GM12878 (cell line): ENCODE results near the gene PAQR5. TPM values are rescaled to one million over a fixed set of nuclear protein-coding genes. Genes with fewer than 3 reads are reported as not detected.

Experiments
- ATAC-seq: fragments of 200-7000 bp; cut with Tn5 transposase; 3 replicates; pipeline ENCODE4 v1.9.1; 2020; ENCODE audit warnings: mild to moderate bottlenecking, moderate library complexity
- BruUV-seq: library from RNA; stranded (reverse); fragments of 400-500 nt; replicated peaks from 2 replicates; lab custom pipeline; 2021; lab: Mats Ljungman, UMichigan
- CTCF ChIA-PET: fragments of 300-600 bp; sonication (Branson Sonifier 250); formaldehyde crosslinking; extraction: SDS; loops from one replicate; lab custom pipeline; 2021; ENCODE audit warnings: inconsistent platforms; lab: Yijun Ruan, JAX
- POLR2A ChIA-PET: fragments of 350-600 bp; formaldehyde crosslinking; extraction: SDS; loops from one replicate; lab custom pipeline; 2021; ENCODE audit warnings: inconsistent platforms; lab: Charles Lee
- RAD21 ChIA-PET: fragments of 300-600 bp; sonication (Branson Sonifier 250); formaldehyde crosslinking; loops from one replicate; lab custom pipeline; 2023; ENCODE audit warnings: antibody characterized with exemption; ENCODE audit not compliant: unreplicated experiment; lab: Charles Lee
- SMC1A ChIA-PET: fragments of 300-600 bp; sonication (Branson Sonifier 250); formaldehyde crosslinking; loops from one replicate; lab custom pipeline; 2023; ENCODE audit not compliant: unreplicated experiment, uncharacterized antibody; lab: Charles Lee
- DNase-seq: peaks from one replicate; pipeline ENCODE4 v3.0.0-alpha.2; 2011; ENCODE audit warnings: low read depth, low spot score
- FAIRE-seq: peaks from 3 replicates; lab custom pipeline; 2011; peaks lifted over from hg19 to GRCh38; lab: Jason Lieb, UNC
- H2AFZ ChIP-seq: 2 replicates; pipeline ENCODE4 v1.6.0; 2011; ENCODE audit warnings: low read depth, low read length, control low read depth; ENCODE audit not compliant: control insufficient read depth
- H3K27ac ChIP-seq: 2 replicates; pipeline ENCODE4 v1.5.1; 2011; ENCODE audit warnings: control low read depth; ENCODE audit not compliant: control insufficient read depth, insufficient read depth
- H3K27me3 ChIP-seq, 2 experiments: replicated peaks in 1 of 2; 2 replicates each; pipeline versions ENCODE4 v1.6.0 to v1.6.1; 2011; ENCODE audit warnings: low read length in 1 of 2; ENCODE audit not compliant: control insufficient read depth in 2 of 2, insufficient read depth in 2 of 2
- H3K36me3 ChIP-seq, 2 experiments: 2 replicates each; pipeline ENCODE4 v1.5.1; 2011; ENCODE audit warnings: low read length in 1 of 2; ENCODE audit not compliant: control insufficient read depth in 2 of 2, insufficient read depth in 2 of 2
- H3K4me1 ChIP-seq: 2 replicates; pipeline ENCODE4 v1.6.1; 2011; ENCODE audit warnings: mild to moderate bottlenecking, low read length, moderate library complexity, mixed read lengths; ENCODE audit not compliant: control insufficient read depth, insufficient read depth
- H3K4me2 ChIP-seq: 2 replicates; pipeline ENCODE4 v1.6.0; 2011; ENCODE audit warnings: control low read depth; ENCODE audit not compliant: control insufficient read depth, insufficient read depth
- H3K4me3 ChIP-seq: fragments of 200-600 bp; sonication (generic); 2 replicates; pipeline ENCODE4 v1.5.1; 2016
- H3K79me2 ChIP-seq: 2 replicates; pipeline ENCODE4 v1.6.0; 2011; ENCODE audit warnings: low read length; ENCODE audit not compliant: control insufficient read depth, insufficient read depth
- H3K9ac ChIP-seq: 2 replicates; pipeline ENCODE4 v1.8.0; 2011; ENCODE audit warnings: low read length, control low read depth, mixed read lengths; ENCODE audit not compliant: control insufficient read depth, insufficient read depth
- H3K9me3 ChIP-seq: replicated peaks from 3 replicates; pipeline ENCODE4 v1.5.1; 2011; ENCODE audit warnings: mild to moderate bottlenecking, low read length; ENCODE audit not compliant: control insufficient read depth, insufficient read depth
- H4K20me1 ChIP-seq: 2 replicates; pipeline ENCODE4 v1.6.0; 2011; ENCODE audit not compliant: control insufficient read depth, insufficient read depth
- CBFB ChIP-seq: IDR thresholded peaks from 2 replicates; pipeline ENCODE4 v1.6.1; 2016; ENCODE audit warnings: antibody characterized with exemption, low read depth
- CREM ChIP-seq: IDR thresholded peaks from 2 replicates; pipeline ENCODE4 v1.6.1; 2014; ENCODE audit warnings: antibody characterized with exemption, low read depth
- EGR1 ChIP-seq, 2 experiments: IDR thresholded peaks; 1 replicate in 1 of 2; 2 replicates in 1 of 2; pipeline ENCODE4 v1.6.1; 2011 to 2012; ENCODE audit warnings: low read depth in 2 of 2, low read length in 2 of 2, borderline replicate concordance in 1 of 2, mild to moderate bottlenecking in 1 of 2, moderate library complexity in 1 of 2
- HCFC1 ChIP-seq: fragments of 150-350 bp; IDR thresholded peaks from 2 replicates; pipeline ENCODE4 v1.6.1; 2014; ENCODE audit warnings: low read length
- HSF1 ChIP-seq: fragments of 150-350 bp; IDR thresholded peaks from 2 replicates; pipeline ENCODE4 v1.6.1; 2014; ENCODE audit warnings: mild to moderate bottlenecking, low read depth, low read length
- IRF4 ChIP-seq: IDR thresholded peaks from 2 replicates; pipeline ENCODE4 v1.6.1; 2011; ENCODE audit warnings: low read depth, low read length
- MEF2B ChIP-seq: fragments of 450-650 bp; IDR thresholded peaks from 2 replicates; pipeline ENCODE4 v1.6.1; 2018; ENCODE audit warnings: mild to moderate bottlenecking, moderate library complexity; ENCODE audit not compliant: partially characterized antibody, poor library complexity, severe bottlenecking
- POU2F2 ChIP-seq: IDR thresholded peaks from 3 replicates; pipeline ENCODE4 v1.6.1; 2011; ENCODE audit warnings: low read depth, mild to moderate bottlenecking, low read length, borderline replicate concordance
- RBBP5 ChIP-seq: fragments of 200-600 bp; sonication (generic); conservative IDR thresholded peaks from 2 replicates; pipeline ENCODE4 v1.6.1; 2016
- RCOR1 ChIP-seq: conservative IDR thresholded peaks from 2 replicates; pipeline ENCODE4 v1.6.1; 2012; ENCODE audit warnings: low read depth, low read length, improper control_type of control experiment
- RELB ChIP-seq: fragments of 450-650 bp; IDR thresholded peaks from 2 replicates; pipeline ENCODE4 v1.6.1; 2017; ENCODE audit warnings: low read depth, mild to moderate bottlenecking, moderate library complexity
- RFX5 ChIP-seq: IDR thresholded peaks from 2 replicates; pipeline ENCODE4 v1.6.1; 2011; ENCODE audit warnings: low read depth, low read length, improper control_type of control experiment
- SMAD1 ChIP-seq: fragments of 450-650 bp; IDR thresholded peaks from 2 replicates; pipeline ENCODE4 v1.6.1; 2018; ENCODE audit warnings: mild to moderate bottlenecking, low read depth; ENCODE audit not compliant: partially characterized antibody
- SREBF1 ChIP-seq: IDR thresholded peaks from 2 replicates; pipeline ENCODE4 v1.6.1; 2012; ENCODE audit warnings: mild to moderate bottlenecking, low read length
- TARDBP ChIP-seq: IDR thresholded peaks from 2 replicates; pipeline ENCODE4 v1.6.1; 2016; ENCODE audit warnings: borderline replicate concordance
- WGBS: methylation state at CpG from one replicate; pipeline ENCODE4 v1.1.6; 2016; ENCODE audit warnings: low lambda C conversion rate; ENCODE audit not compliant: insufficient replicate concordance, insufficient coverage; ENCODE audit errors: missing lambda C conversion rate; 5-methylcytosine and 5-hydroxymethylcytosine counted together
- in situ Hi-C: fragments of 300-500 bp; cut with MboI; formaldehyde crosslinking; loops from 9 replicates; pipeline ENCODE4 v1.14.3; 2018; ENCODE audit warnings: mixed read lengths
- intact Hi-C: fragments of 100-400 bp; cut with micrococcal nuclease; formaldehyde crosslinking; loops from one replicate; pipeline ENCODE4 v1.14.2; 2022; ENCODE audit not compliant: unreplicated experiment
- polyA plus RNA-seq, 11 experiments: library from polyadenylated mRNA; depleted of rRNA in 4 of 11; unstranded in 6 of 11; stranded (reverse) in 5 of 11; fragments of >200 nt; fragmentation: Nextera tagmentation in 4 of 11; fragmentation: Illumina TruSeq in 1 of 11; extraction: Ambion mirVana in 4 of 11; extraction: Trizol in 1 of 11; gene quantifications; 1 replicate in 1 of 11; 2 replicates in 10 of 11; pipeline versions ENCODE4 v1.2.1 to v1.2.3, GENCODE V29; 2011 to 2016; ENCODE audit warnings: inconsistent platforms in 2 of 11, missing spikeins in 2 of 11, low read depth in 1 of 11
- total RNA-seq, 4 experiments: library from RNA; depleted of rRNA in 3 of 4; stranded (reverse); fragments of >200 nt in 3 of 4; fragmentation: Illumina TruSeq in 1 of 4; extraction: Trizol in 1 of 4; gene quantifications; 2 replicates each; pipeline versions ENCODE4 v1.2.1 to v1.2.3, GENCODE V29; 2013 to 2021
- TF ChIP-seq, protein P1 (sequence below): IDR thresholded peaks from 2 replicates; pipeline ENCODE4 v1.6.1; 2012; ENCODE audit warnings: low read depth, low read length, improper control_type of control experiment

The PAQR5 gene
- total and polyA plus RNA-seq, 10 of the 15 experiments (the other 5 are each of a cell fraction or from before 2014, with no cell fraction given), result 0.02 to 0.03 TPM; not detected in 8

GRCh38 chr15:69395460-69395859, 96.7 kb downstream of the PAQR5 start:
- H3K4me3 ChIP-seq, result no peak overlapping the region
- H3K9ac ChIP-seq, result no peak overlapping the region
- H3K79me2 ChIP-seq, result no peaks in the 10 kb centered on the region
- DNase-seq (no peak), FAIRE-seq (no peak), ATAC-seq (no peak)
- no peaks in the 10 kb centered on the region for H3K9me3 ChIP-seq
- ChIA-PET RAD21 (interaction anchor here (1.5 kb wide), 1 partner anchor 360 kb away, joined by 3 read pairs; no protein-coding TSS in a partner anchor), CTCF (interaction anchor here (0.8 to 3.9 kb wide), 8 partner anchors 8 to 360 kb away, joined by 3 to 27 read pairs (median 6); no protein-coding TSS in a partner anchor), SMC1A (interaction anchor here (0.5 kb wide), 1 partner anchor 347 kb away, joined by 3 read pairs; no protein-coding TSS in a partner anchor), POLR2A (no interaction called here)
- in situ Hi-C loops, result no loop called here
- BruUV-seq, result no TSS peak
- intact Hi-C loops, result loop anchor here (10.0 kb wide), 1 partner anchor 131 kb away; no protein-coding TSS in a partner anchor
- 46% methylated on average over 10 of the region's 10 CpGs for WGBS
- no peak overlapping the region for H3K4me2 ChIP-seq
- no peaks in the 10 kb centered on the region for H4K20me1 ChIP-seq
- no peaks in the 10 kb centered on the region for H3K27me3 ChIP-seq
- H3K36me3 ChIP-seq, result no peaks in the 10 kb centered on the region
- TF ChIP-seq TARDBP (no peak), IRF4 (no peak), RFX5 (no peak), CREM (no peak), EGR1 (IDR thresholded peaks at IDR 0.05; ENCODE audit: borderline replicate concordance in 1 of 2, low read depth in 2 of 2, low read length in 2 of 2) (no peak), SMAD1 (no peak), CBFB (no peak), RBBP5 (no peak), RCOR1 (no peak), SREBF1 (no peak), HCFC1 (no peak), MEF2B (no peak), HSF1 (no peak), POU2F2 (no peak), RELB (no peak)
- TF ChIP-seq, protein P1, sequence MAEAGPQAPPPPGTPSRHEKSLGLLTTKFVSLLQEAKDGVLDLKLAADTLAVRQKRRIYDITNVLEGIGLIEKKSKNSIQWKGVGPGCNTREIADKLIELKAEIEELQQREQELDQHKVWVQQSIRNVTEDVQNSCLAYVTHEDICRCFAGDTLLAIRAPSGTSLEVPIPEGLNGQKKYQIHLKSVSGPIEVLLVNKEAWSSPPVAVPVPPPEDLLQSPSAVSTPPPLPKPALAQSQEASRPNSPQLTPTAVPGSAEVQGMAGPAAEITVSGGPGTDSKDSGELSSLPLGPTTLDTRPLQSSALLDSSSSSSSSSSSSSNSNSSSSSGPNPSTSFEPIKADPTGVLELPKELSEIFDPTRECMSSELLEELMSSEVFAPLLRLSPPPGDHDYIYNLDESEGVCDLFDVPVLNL, result no peak
- no peaks in the 10 kb centered on the region for H3K4me1 ChIP-seq
- H2AFZ ChIP-seq, result no peak overlapping the region
- no peak overlapping the region for H3K27ac ChIP-seq
